WTC11 (cell line): ENCODE measurements around the gene CACNA2D1. TPM values are rescaled to one million over a fixed set of nuclear protein-coding genes. Genes with fewer than 3 reads are reported as not detected.

Experiments
- ATAC-seq: fragments of 200-7000 bp; cut with Tn5 transposase; 2 replicates; pipeline ENCODE4 v1.10.0; 2021; ENCODE audit warnings: mild to moderate bottlenecking, moderate library complexity
- CTCF ChIA-PET: fragments of 300-600 bp; sonication (Branson Sonifier 250); formaldehyde crosslinking; loops from one replicate; lab custom pipeline; 2021; ENCODE audit warnings: antibody characterized with exemption; lab: Charles Lee
- POLR2A ChIA-PET: fragments of 350-600 bp; sonication (Branson Sonifier 250); formaldehyde crosslinking; loops from one replicate; lab custom pipeline; 2021; ENCODE audit warnings: antibody characterized with exemption; lab: Charles Lee
- DNase-seq: peaks from one replicate; pipeline ENCODE4 v3.0.0; 2021; ENCODE audit warnings: low spot score
- H3K27ac Mint-ChIP-seq: 2 replicates; pipeline ENCODE4 v1.8.0; 2021; ENCODE audit warnings: mixed read lengths
- H3K27me3 Mint-ChIP-seq: 2 replicates; pipeline ENCODE4 v1.8.0; 2021; ENCODE audit warnings: low read depth, mild to moderate bottlenecking, moderate library complexity, mixed read lengths
- H3K36me3 Mint-ChIP-seq: 2 replicates; pipeline ENCODE4 v1.8.0; 2021; ENCODE audit warnings: mixed read lengths
- H3K4me1 Mint-ChIP-seq: 2 replicates; pipeline ENCODE4 v1.8.0; 2022; ENCODE audit warnings: mixed read lengths
- H3K4me3 Mint-ChIP-seq: 2 replicates; pipeline ENCODE4 v1.8.0; 2021; ENCODE audit warnings: mild to moderate bottlenecking, moderate library complexity, mixed read lengths
- H3K9me3 Mint-ChIP-seq: 2 replicates; pipeline ENCODE4 v1.8.0; 2021; ENCODE audit warnings: mixed read lengths
- ATF1 ChIP-seq: sonication (generic); formaldehyde crosslinking; IDR thresholded peaks from 2 replicates; pipeline ENCODE4 v1.8.1; 2023; ENCODE audit warnings: mild to moderate bottlenecking, moderate library complexity, missing genetic modification reagents
- CREB1 ChIP-seq: sonication (generic); formaldehyde crosslinking; IDR thresholded peaks from 2 replicates; pipeline ENCODE4 v1.8.0; 2023; ENCODE audit warnings: mild to moderate bottlenecking, missing genetic modification reagents
- CREM ChIP-seq: sonication (generic); formaldehyde crosslinking; IDR thresholded peaks from 2 replicates; pipeline ENCODE4 v1.8.1; 2022; ENCODE audit warnings: mild to moderate bottlenecking, missing genetic modification reagents, moderate library complexity
- ETV6 ChIP-seq: sonication (generic); formaldehyde crosslinking; IDR thresholded peaks from 2 replicates; pipeline ENCODE4 v1.8.1; 2022; ENCODE audit warnings: mild to moderate bottlenecking, missing genetic modification reagents
- FOXK1 ChIP-seq: sonication (generic); formaldehyde crosslinking; IDR thresholded peaks from 2 replicates; pipeline ENCODE4 v1.8.0; 2022; ENCODE audit warnings: mild to moderate bottlenecking, moderate library complexity, missing genetic modification reagents
- FOXP1 ChIP-seq: sonication (generic); formaldehyde crosslinking; IDR thresholded peaks from 2 replicates; pipeline ENCODE4 v1.8.0; 2022; ENCODE audit warnings: missing genetic modification reagents, mild to moderate bottlenecking, moderate library complexity, borderline replicate concordance
- KAT7 ChIP-seq: sonication (generic); formaldehyde crosslinking; IDR thresholded peaks from 2 replicates; pipeline ENCODE4 v1.8.1; 2023; ENCODE audit warnings: missing genetic modification reagents, mild to moderate bottlenecking, borderline replicate concordance
- NR2C2 ChIP-seq: sonication (generic); formaldehyde crosslinking; IDR thresholded peaks from 2 replicates; pipeline ENCODE4 v1.8.0; 2022; ENCODE audit warnings: mild to moderate bottlenecking, missing genetic modification reagents
- SP1 ChIP-seq: sonication (generic); formaldehyde crosslinking; conservative IDR thresholded peaks from 2 replicates; pipeline ENCODE4 v1.8.1; 2022; ENCODE audit warnings: missing genetic modification reagents
- TEAD1 ChIP-seq: sonication (generic); formaldehyde crosslinking; IDR thresholded peaks from 2 replicates; pipeline ENCODE4 v1.8.0; 2022; ENCODE audit warnings: mild to moderate bottlenecking, missing genetic modification reagents
- TEAD4 ChIP-seq: sonication (generic); formaldehyde crosslinking; IDR thresholded peaks from 2 replicates; pipeline ENCODE4 v1.8.0; 2022; ENCODE audit warnings: mild to moderate bottlenecking, missing genetic modification reagents
- ZNF263 ChIP-seq: sonication (generic); formaldehyde crosslinking; IDR thresholded peaks from 2 replicates; pipeline ENCODE4 v1.8.1; 2022; ENCODE audit warnings: low read depth, mild to moderate bottlenecking, moderate library complexity, missing genetic modification reagents
- total RNA-seq: library from RNA; stranded (reverse); gene quantifications from 3 replicates; pipeline ENCODE4 v1.2.3, GENCODE V29; 2021
- TF ChIP-seq, protein P1 (sequence below): sonication (generic); formaldehyde crosslinking; conservative IDR thresholded peaks from 2 replicates; pipeline ENCODE4 v1.8.1; 2023; ENCODE audit warnings: mild to moderate bottlenecking, low read depth, missing genetic modification reagents, moderate library complexity
- TF ChIP-seq, protein P2 (sequence below): sonication (generic); formaldehyde crosslinking; IDR thresholded peaks from 2 replicates; pipeline ENCODE4 v1.8.1; 2023; ENCODE audit warnings: mild to moderate bottlenecking, missing genetic modification reagents
- TF ChIP-seq, protein P3 (sequence below): sonication (generic); formaldehyde crosslinking; IDR thresholded peaks from 2 replicates; pipeline ENCODE4 v1.8.1; 2022; ENCODE audit warnings: missing genetic modification reagents, borderline replicate concordance
- TF ChIP-seq, protein P4 (sequence below): sonication (generic); formaldehyde crosslinking; IDR thresholded peaks from 2 replicates; pipeline ENCODE4 v1.8.0; 2023; ENCODE audit warnings: missing genetic modification reagents
- TF ChIP-seq, protein P5 (sequence below): sonication (generic); formaldehyde crosslinking; conservative IDR thresholded peaks from 2 replicates; pipeline ENCODE4 v1.8.1; 2022; ENCODE audit warnings: mild to moderate bottlenecking, missing genetic modification reagents
- TF ChIP-seq, protein P6 (sequence below): fragments of 250-450 bp; sonication (Bioruptor Pico); IDR thresholded peaks from 2 replicates; pipeline ENCODE4 v1.9.0; 2021; ENCODE audit warnings: mild to moderate bottlenecking, borderline replicate concordance

Gene CACNA2D1
- total RNA-seq, 1 experiment from 2014 or later = 33.3 TPM

DNA sequence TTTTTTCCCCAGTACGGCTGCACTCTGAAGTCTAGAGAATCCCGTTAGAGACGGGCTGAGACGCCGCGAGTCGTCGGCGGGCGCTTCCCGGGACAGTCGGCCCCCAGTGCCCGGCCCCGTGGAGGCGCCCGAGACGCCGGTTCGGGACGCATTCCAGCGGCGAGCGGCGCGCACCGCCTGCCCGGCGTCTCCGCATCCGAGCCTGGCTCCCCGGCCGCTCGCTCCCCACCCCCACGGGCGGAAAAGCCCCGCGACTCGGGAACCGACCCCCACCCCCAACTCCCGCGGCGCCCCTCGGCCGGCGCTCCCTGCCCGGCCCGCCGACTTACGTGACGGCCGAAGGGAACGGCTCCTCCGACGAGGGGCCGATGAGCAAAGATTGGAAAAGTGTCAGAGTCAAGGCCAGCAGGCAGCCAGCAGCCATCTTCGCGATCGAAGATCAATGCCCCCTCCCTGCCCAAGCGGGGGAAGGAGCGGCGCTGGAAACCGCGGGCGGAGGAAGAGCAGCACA, 486 bp downstream of the CACNA2D1 start:
- Mint-ChIP-seq H3K36me3 (no peaks in the 10 kb centered on the region), H3K9me3 (no peaks in the 10 kb centered on the region), H3K4me1 (peaks cover 44% of the 10 kb centered on the region), H3K27me3 (peaks cover 11% of the 10 kb centered on the region), H3K4me3 (peak overlapping the region; percentile 96), H3K27ac (peak overlapping the region; percentile 87; the same call in 1 of the 2 replicates)
- POLR2A ChIA-PET = no interaction called here
- CTCF ChIA-PET = interaction anchor here (1.5 kb wide), 1 partner anchor 38 kb away, joined by 6 read pairs; no protein-coding TSS in a partner anchor
- TF ChIP-seq, protein P1, sequence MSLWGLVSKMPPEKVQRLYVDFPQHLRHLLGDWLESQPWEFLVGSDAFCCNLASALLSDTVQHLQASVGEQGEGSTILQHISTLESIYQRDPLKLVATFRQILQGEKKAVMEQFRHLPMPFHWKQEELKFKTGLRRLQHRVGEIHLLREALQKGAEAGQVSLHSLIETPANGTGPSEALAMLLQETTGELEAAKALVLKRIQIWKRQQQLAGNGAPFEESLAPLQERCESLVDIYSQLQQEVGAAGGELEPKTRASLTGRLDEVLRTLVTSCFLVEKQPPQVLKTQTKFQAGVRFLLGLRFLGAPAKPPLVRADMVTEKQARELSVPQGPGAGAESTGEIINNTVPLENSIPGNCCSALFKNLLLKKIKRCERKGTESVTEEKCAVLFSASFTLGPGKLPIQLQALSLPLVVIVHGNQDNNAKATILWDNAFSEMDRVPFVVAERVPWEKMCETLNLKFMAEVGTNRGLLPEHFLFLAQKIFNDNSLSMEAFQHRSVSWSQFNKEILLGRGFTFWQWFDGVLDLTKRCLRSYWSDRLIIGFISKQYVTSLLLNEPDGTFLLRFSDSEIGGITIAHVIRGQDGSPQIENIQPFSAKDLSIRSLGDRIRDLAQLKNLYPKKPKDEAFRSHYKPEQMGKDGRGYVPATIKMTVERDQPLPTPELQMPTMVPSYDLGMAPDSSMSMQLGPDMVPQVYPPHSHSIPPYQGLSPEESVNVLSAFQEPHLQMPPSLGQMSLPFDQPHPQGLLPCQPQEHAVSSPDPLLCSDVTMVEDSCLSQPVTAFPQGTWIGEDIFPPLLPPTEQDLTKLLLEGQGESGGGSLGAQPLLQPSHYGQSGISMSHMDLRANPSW = no peak
- no peak for TF ChIP-seq TEAD1 (CRISPR knock-in tag)
- 0 out of 2 replicates have a peak, but pooled peaks have one; percentile 34 for TF ChIP-seq FOXK1 (CRISPR knock-in tag)
- no peak for TF ChIP-seq ATF1 (CRISPR knock-in tag)
- TF ChIP-seq ETV6 (CRISPR knock-in tag) = peak; percentile 70; the same call in 1 of the 2 replicates
- TF ChIP-seq, protein P2, sequence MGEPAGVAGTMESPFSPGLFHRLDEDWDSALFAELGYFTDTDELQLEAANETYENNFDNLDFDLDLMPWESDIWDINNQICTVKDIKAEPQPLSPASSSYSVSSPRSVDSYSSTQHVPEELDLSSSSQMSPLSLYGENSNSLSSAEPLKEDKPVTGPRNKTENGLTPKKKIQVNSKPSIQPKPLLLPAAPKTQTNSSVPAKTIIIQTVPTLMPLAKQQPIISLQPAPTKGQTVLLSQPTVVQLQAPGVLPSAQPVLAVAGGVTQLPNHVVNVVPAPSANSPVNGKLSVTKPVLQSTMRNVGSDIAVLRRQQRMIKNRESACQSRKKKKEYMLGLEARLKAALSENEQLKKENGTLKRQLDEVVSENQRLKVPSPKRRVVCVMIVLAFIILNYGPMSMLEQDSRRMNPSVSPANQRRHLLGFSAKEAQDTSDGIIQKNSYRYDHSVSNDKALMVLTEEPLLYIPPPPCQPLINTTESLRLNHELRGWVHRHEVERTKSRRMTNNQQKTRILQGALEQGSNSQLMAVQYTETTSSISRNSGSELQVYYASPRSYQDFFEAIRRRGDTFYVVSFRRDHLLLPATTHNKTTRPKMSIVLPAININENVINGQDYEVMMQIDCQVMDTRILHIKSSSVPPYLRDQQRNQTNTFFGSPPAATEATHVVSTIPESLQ (CRISPR knock-in tag) = no peak
- TF ChIP-seq SP1 (CRISPR knock-in tag) = 0 out of 2 replicates have a peak, but pooled peaks have one; percentile 17
- TF ChIP-seq CREM = peak; percentile 67; the same call in 1 of the 2 replicates
- TF ChIP-seq, protein P3, sequence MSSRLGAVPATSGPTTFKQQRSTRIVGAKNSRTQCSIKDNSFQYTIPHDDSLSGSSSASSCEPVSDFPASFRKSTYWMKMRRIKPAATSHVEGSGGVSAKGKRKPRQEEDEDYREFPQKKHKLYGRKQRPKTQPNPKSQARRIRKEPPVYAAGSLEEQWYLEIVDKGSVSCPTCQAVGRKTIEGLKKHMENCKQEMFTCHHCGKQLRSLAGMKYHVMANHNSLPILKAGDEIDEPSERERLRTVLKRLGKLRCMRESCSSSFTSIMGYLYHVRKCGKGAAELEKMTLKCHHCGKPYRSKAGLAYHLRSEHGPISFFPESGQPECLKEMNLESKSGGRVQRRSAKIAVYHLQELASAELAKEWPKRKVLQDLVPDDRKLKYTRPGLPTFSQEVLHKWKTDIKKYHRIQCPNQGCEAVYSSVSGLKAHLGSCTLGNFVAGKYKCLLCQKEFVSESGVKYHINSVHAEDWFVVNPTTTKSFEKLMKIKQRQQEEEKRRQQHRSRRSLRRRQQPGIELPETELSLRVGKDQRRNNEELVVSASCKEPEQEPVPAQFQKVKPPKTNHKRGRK (CRISPR knock-in tag) = no peak
- peak; percentile 92; the same call in 1 of the 2 replicates for TF ChIP-seq KAT7 (CRISPR knock-in tag)
- TF ChIP-seq FOXP1 (CRISPR knock-in tag) = peak; percentile 82
- TF ChIP-seq CREB1 (CRISPR knock-in tag) = no peak
- TF ChIP-seq, protein P4, sequence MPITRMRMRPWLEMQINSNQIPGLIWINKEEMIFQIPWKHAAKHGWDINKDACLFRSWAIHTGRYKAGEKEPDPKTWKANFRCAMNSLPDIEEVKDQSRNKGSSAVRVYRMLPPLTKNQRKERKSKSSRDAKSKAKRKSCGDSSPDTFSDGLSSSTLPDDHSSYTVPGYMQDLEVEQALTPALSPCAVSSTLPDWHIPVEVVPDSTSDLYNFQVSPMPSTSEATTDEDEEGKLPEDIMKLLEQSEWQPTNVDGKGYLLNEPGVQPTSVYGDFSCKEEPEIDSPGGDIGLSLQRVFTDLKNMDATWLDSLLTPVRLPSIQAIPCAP (CRISPR knock-in tag) = peak; percentile 23; the same call in 1 of the 2 replicates
- TF ChIP-seq NR2C2 (CRISPR knock-in tag) = no peak
- TF ChIP-seq, protein P5, sequence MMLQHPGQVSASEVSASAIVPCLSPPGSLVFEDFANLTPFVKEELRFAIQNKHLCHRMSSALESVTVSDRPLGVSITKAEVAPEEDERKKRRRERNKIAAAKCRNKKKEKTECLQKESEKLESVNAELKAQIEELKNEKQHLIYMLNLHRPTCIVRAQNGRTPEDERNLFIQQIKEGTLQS (CRISPR knock-in tag) = no peak
- 0 out of 2 replicates have a peak, but pooled peaks have one; percentile 27 for TF ChIP-seq ZNF263 (CRISPR knock-in tag)
- TF ChIP-seq TEAD4 (CRISPR knock-in tag) = no peak
- TF ChIP-seq, protein P6, sequence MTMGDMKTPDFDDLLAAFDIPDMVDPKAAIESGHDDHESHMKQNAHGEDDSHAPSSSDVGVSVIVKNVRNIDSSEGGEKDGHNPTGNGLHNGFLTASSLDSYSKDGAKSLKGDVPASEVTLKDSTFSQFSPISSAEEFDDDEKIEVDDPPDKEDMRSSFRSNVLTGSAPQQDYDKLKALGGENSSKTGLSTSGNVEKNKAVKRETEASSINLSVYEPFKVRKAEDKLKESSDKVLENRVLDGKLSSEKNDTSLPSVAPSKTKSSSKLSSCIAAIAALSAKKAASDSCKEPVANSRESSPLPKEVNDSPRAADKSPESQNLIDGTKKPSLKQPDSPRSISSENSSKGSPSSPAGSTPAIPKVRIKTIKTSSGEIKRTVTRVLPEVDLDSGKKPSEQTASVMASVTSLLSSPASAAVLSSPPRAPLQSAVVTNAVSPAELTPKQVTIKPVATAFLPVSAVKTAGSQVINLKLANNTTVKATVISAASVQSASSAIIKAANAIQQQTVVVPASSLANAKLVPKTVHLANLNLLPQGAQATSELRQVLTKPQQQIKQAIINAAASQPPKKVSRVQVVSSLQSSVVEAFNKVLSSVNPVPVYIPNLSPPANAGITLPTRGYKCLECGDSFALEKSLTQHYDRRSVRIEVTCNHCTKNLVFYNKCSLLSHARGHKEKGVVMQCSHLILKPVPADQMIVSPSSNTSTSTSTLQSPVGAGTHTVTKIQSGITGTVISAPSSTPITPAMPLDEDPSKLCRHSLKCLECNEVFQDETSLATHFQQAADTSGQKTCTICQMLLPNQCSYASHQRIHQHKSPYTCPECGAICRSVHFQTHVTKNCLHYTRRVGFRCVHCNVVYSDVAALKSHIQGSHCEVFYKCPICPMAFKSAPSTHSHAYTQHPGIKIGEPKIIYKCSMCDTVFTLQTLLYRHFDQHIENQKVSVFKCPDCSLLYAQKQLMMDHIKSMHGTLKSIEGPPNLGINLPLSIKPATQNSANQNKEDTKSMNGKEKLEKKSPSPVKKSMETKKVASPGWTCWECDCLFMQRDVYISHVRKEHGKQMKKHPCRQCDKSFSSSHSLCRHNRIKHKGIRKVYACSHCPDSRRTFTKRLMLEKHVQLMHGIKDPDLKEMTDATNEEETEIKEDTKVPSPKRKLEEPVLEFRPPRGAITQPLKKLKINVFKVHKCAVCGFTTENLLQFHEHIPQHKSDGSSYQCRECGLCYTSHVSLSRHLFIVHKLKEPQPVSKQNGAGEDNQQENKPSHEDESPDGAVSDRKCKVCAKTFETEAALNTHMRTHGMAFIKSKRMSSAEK (CRISPR knock-in tag) = no peak
- DNase-seq (peak; percentile 63), ATAC-seq (peak; percentile 14)
